ENCODE data around the gene RIOK2.

Gene RIOK2

DNA sequence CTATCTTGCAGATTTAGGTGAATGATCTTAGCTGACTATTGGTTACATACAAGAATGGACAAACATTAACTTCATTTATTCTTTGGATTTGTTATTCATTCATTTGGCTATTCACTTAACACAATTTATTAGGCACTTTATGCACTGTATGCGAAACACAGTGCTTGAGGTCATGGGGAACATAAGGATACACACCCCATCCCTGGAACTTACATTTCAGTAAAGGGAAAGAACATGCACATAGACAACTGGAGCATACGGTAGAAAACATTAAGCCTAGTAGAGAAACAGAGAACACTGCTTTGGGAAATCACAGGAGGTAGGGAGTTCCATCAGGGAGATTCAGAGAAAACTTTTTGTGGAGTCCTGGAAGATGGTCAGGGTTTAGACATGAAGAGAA, 62.9 kb downstream of the RIOK2 start:
- no peak for DNase-seq

DNA sequence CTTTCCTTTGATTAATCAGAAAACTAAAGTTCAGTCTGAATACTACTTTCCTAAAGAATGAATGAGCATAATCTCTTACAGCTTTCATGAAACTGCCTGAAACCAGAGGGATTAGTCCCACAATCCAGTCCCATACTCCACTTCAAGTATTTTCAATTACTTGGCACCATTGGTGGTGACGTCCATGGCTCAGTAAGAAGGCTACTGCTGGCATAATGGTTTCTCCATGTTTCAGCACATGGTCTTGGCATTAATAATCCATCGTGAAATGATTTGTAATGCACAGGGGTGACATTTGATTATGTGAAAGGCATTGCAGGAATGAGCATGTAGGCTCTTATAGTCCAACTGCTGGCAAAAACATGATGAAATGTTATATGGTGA, 64.0 kb downstream of the RIOK2 start:
- no peak for DNase-seq

DNA sequence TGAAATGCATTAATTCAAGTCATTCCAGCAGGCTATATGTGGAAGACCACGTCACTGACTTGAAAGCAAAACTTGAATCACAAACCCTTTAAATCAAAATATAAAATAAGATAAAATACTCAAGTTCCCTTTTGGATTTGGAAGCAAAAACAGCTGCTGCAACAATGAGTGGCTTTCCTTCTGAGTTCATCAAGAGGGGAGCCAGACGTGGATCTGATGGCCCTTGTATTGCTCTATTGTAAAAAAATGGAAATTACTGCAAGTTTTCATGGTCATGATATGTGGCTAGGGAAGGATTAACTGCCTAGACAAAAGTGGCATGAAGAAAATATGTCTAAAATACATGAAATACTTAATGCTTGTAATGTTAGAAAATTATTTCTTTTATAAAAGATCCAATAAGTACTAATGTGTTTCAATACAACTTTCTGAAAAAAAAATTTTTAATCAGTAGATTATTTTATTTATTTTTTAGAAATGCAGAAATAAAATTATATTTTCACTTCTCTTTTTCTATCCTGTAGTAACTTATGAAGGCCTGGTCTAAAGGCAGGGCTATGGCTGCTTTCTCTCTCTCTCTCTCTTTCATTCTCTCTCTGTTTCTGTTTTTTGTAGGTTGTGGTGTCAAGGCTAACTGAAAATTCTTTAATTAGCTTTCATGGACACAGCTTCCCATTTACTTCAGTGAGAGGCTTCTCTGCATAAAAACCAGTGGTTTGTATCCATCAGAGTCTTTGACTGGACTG, 64.6 kb downstream of the RIOK2 start:
- DNase-seq: no peak

DNA sequence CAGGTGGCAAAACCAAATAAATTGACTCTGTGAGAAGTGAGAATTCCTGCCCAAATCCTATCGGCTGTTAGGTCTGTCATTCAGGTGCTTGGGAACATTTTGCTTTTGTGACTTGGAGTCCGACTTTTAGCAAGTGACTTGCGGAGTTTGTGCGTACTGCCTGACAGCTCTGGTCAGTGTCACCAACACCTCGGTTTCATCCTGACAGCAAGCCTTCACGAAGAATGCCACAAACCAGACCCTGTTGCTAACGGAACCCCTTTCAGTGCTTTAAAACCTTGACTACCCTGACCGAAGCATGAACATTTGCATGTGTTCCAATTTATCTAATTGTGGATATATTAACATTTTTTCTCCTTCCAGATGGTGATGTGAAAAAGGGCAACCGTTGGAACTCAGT, 67.1 kb downstream of the RIOK2 start:
- no peak for DNase-seq

DNA sequence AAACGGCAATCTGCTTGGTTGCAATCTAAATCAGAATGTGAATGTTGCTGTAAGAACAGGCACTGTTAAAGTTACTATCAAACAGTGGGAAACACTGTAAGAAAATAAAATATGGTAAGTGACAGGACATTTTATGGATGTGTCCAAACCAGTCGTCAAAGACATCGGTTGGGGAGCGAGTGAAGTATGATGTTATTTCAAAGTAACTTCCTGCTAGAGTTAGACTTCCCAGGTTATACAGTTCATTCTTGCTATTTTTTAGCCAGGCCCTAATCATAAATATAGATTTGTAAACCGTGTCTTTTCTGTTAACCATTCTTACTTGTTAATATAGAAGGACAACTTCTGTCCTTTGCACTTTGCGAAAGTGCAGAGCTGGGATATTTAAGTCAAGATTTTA, 70.8 kb downstream of the RIOK2 start:
- DNase-seq: no peak

DNA sequence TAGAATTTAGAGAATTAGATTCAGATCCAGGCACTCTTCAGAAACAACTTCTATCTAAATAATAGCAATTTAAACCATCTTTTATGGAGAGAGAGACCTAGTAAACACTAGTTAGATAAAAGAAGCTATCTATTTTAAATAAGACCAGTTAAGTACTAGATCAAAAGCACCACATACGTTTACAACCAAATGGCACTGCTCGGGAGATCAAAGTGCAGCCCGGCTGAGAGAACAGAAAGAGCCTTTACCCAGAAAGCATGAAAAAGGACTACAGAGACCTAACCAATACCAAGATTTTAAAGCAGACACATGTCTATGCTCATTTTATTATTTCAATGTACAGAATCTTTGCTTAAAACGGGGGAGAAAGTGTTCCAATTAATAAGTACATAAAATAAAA, 71.4 kb downstream of the RIOK2 start:
- DNase-seq: no peak

DNA sequence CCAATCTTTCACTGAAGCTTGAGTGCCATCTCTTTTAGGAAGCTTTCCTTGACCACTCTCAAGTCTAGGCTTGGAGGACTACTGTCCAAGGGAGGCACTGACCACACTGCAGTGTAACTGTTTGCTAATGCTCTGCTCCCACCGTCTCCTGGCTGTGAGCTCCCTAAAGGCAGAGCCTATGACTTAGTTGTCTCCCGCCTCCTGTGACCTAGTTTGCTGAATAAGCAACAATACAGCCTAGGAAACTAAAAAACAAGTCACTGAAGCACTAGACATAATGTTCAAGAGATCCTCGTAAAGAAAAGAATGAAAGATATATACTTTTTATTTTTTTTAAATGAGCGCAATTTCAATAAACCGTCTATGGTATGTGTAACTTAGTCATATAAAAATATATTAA, 72.0 kb downstream of the RIOK2 start:
- no peak for DNase-seq

Measured in activated CD4-positive, alpha-beta T cell treated with anti-CD3 and anti-CD28 coated beads for 48 hours (primary cell).